ENCODE measurements around the gene TTC38. TPM values are rescaled to one million over a fixed set of nuclear protein-coding genes. Genes with fewer than 3 reads are reported as not detected.

The TTC38 gene
- total RNA-seq, 2 experiments from 2014 or later = 5.2 to 5.8 TPM

GRCh38 chr22:46280063-46280817 is 12.4 kb downstream of the TTC38 start:
- peaks cover 7% of the 10 kb centered on the region for H3K36me3 Mint-ChIP-seq (ENCODE audit: low read depth)
- H3K9me3 Mint-ChIP-seq (ENCODE audit: low read depth) = no peaks in the 10 kb centered on the region
- POLR2A ChIA-PET = no interaction called here
- no peak overlapping the region for H3K27ac Mint-ChIP-seq
- DNase-seq (no peak), ATAC-seq (no peak)
- CTCF ChIA-PET = no interaction called here
- H3K27me3 Mint-ChIP-seq = no peaks in the 10 kb centered on the region
- H3K4me3 Mint-ChIP-seq = no peak overlapping the region
- intact Hi-C loops (cut with DNase I, micrococcal nuclease) = no loop called here
- no peaks in the 10 kb centered on the region for H3K4me1 Mint-ChIP-seq

DNA sequence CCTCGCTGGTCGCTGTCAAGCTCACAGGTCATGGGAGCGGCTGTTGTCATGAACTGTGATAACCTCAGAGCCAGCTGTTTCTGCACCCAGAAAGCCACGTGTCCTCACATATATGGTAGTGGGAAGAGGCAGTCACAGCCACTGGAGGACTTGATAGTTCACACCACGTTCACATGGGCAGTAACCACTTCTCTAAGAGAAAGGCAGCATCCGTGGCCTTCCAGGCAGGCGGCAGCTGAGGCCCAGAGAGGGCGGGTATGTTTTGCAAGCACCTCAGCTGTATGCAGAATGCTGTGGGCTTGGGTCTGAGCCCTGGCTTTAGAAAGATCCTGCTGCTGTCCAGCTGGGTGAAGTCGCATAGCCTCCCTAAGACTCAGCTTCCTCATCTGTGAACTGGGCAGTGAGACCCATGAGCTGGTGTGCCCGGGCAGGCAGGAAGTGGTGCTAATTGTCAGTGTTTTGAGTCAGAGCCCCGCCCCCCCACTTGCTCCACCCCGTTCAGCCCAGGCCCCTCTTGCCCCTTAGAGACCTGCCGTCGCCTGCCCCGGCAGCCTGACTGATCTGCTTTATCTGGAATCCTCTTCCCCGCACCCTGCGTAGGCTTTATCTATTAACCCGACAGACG is 13.3 kb downstream of the TTC38 start:
- CTCF ChIA-PET = no interaction called here
- POLR2A ChIA-PET = no interaction called here
- no peak for DNase-seq
- H3K27me3 Mint-ChIP-seq = no peaks in the 10 kb centered on the region
- no peaks in the 10 kb centered on the region for H3K9me3 Mint-ChIP-seq (ENCODE audit: low read depth)
- peaks cover 2% of the 10 kb centered on the region for H3K36me3 Mint-ChIP-seq (ENCODE audit: low read depth)
- no peak overlapping the region for H3K27ac Mint-ChIP-seq
- intact Hi-C loops (cut with DNase I, micrococcal nuclease) = no loop called here
- H3K4me3 Mint-ChIP-seq = no peak overlapping the region
- no peaks in the 10 kb centered on the region for H3K4me1 Mint-ChIP-seq
- no peak for ATAC-seq

- Mint-ChIP-seq H3K27ac (no peak overlapping the region), H3K9me3 (ENCODE audit: low read depth) (no peaks in the 10 kb centered on the region), H3K4me1 (no peaks in the 10 kb centered on the region), H3K4me3 (no peak overlapping the region), H3K36me3 (ENCODE audit: low read depth) (peaks cover 2% of the 10 kb centered on the region), H3K27me3 (no peaks in the 10 kb centered on the region)
- POLR2A ChIA-PET = interaction anchor here (0.6 kb wide), 1 partner anchor 27 kb away, joined by 3 read pairs; no protein-coding TSS in a partner anchor
- ATAC-seq = no peak
- intact Hi-C loops (cut with DNase I, micrococcal nuclease) = no loop called here
- CTCF ChIA-PET = interaction anchor here (0.6 kb wide), 1 partner anchor 274 kb away, joined by 3 read pairs; no protein-coding TSS in a partner anchor
- DNase-seq = no peak
Measured at GRCh38 chr22:46281866-46282678, 14.3 kb downstream of the TTC38 start.

- intact Hi-C loops (cut with DNase I, micrococcal nuclease) = no loop called here
- no peak for ATAC-seq
- Mint-ChIP-seq H3K4me3 (no peak overlapping the region), H3K9me3 (ENCODE audit: low read depth) (no peaks in the 10 kb centered on the region), H3K36me3 (ENCODE audit: low read depth) (no peaks in the 10 kb centered on the region), H3K4me1 (peaks cover 3% of the 10 kb centered on the region), H3K27me3 (no peaks in the 10 kb centered on the region), H3K27ac (no peak overlapping the region)
- CTCF ChIA-PET = no interaction called here
- no peak for DNase-seq
- POLR2A ChIA-PET = interaction anchor here (0.6 kb wide), 2 partner anchors 41 kb away, joined by 3 to 4 read pairs; no protein-coding TSS in a partner anchor
Measured at GRCh38 chr22:46286006-46286405, 18.2 kb downstream of the TTC38 start.

GRCh38 chr22:46286941-46287872 is 19.4 kb downstream of the TTC38 start:
- POLR2A ChIA-PET = no interaction called here

DNA sequence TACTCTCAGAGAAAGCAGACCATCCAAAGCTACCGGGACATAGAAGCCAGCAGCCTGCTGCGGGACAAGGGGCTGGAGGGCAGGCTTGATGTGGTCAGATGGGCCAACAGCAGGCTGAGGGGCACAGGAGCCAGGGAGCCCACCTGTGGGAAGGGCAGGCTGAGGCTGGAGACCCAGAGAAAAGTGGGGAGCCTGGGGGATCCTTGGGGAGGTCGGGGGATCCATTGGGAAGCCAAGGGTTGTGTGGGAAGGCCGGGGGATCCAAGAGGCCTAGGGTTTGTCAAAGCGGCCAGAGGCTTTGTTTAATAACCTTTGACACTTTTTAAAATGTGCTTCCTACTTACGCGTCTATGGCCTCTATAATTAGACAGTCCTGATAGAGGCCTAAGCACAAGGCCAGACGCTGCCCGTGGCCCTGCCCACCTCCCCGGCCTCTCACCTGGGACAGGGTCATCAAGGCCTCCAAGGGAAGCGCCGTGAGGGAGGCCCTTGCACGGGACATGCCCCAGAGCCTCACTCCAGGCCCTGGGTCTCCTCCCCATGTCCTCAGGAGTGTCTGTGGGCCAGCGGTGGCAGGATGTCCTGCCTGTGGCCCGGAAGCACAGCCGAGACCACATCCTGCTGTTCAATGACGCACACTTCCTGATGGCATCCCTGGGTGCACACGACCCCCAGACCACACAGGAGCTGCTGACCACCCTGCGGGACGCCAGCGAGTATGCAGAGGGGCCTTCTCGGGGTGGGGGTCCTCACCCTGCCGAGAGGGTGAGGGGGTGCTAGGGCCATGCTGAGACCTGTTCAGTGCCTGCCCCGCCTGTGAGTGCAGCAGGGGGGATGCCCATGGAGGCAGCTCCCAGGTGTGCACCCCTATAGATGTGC is 20.3 kb downstream of the TTC38 start:
- peak overlapping the region; percentile 47 for H3K27ac Mint-ChIP-seq
- ATAC-seq = peak; percentile 64
- H3K27me3 Mint-ChIP-seq = no peaks in the 10 kb centered on the region
- peak overlapping the region; percentile 56 for H3K4me3 Mint-ChIP-seq
- peak; percentile 40 for DNase-seq
- H3K9me3 Mint-ChIP-seq (ENCODE audit: low read depth) = no peaks in the 10 kb centered on the region
- CTCF ChIA-PET = no interaction called here
- intact Hi-C loops (cut with DNase I, micrococcal nuclease) = no loop called here
- peaks cover 3% of the 10 kb centered on the region for H3K4me1 Mint-ChIP-seq
- POLR2A ChIA-PET = no interaction called here
- peaks cover 5% of the 10 kb centered on the region for H3K36me3 Mint-ChIP-seq (ENCODE audit: low read depth)

More at GRCh38 chr22:46286941-46287872, 19.4 kb downstream of the TTC38 start:
- Mint-ChIP-seq H3K27ac (peak overlapping the region; percentile 47), H3K4me3 (peak overlapping the region; percentile 56), H3K4me1 (peaks cover 3% of the 10 kb centered on the region), H3K27me3 (no peaks in the 10 kb centered on the region), H3K9me3 (ENCODE audit: low read depth) (no peaks in the 10 kb centered on the region), H3K36me3 (ENCODE audit: low read depth) (peaks cover under 1% of the 10 kb centered on the region)
- no peak for ATAC-seq
- CTCF ChIA-PET = interaction anchor here (0.7 kb wide), 1 partner anchor 598 kb away, joined by 3 read pairs; no protein-coding TSS in a partner anchor
- no peak for DNase-seq
- intact Hi-C loops (cut with DNase I, micrococcal nuclease) = no loop called here

GRCh38 chr22:46288846-46289243 is 21.0 kb downstream of the TTC38 start:
- ATAC-seq = no peak
- intact Hi-C loops (cut with DNase I, micrococcal nuclease) = no loop called here
- no peak for DNase-seq
- Mint-ChIP-seq H3K36me3 (ENCODE audit: low read depth) (peaks cover 5% of the 10 kb centered on the region), H3K27me3 (no peaks in the 10 kb centered on the region), H3K9me3 (ENCODE audit: low read depth) (no peaks in the 10 kb centered on the region), H3K27ac (no peak overlapping the region), H3K4me3 (no peak overlapping the region), H3K4me1 (peaks cover 9% of the 10 kb centered on the region)
- ChIA-PET POLR2A (no interaction called here), CTCF (no interaction called here)

DNA sequence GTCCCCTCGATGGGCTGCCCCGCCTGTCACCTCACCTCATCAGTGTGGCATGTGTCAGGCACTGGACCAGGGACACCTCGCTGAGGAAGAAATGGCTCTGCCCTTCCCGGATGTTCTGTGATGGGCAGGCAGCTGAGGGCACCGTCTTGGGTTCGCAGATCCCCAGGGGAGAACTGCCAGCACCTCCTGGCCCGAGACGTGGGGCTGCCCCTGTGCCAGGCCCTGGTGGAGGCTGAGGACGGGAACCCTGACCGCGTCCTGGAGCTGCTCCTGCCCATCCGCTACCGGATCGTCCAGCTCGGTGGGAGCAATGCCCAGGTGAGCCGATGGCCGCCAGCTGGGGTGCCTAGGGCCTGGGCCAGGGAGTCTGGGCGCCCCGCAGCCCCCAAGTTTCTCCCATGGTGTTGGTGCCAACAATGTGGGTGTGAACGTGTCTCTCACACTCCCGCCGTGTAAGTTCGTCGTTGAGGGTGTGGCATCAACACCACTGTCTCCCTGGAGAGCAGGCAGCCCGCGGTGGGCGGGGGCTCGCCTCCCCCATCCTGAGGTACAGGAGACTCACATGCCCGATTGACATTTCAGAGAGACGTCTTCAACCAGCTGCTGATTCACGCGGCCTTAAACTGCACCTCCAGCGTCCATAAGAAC is 21.6 kb downstream of the TTC38 start:
- no peak for ATAC-seq

DNA sequence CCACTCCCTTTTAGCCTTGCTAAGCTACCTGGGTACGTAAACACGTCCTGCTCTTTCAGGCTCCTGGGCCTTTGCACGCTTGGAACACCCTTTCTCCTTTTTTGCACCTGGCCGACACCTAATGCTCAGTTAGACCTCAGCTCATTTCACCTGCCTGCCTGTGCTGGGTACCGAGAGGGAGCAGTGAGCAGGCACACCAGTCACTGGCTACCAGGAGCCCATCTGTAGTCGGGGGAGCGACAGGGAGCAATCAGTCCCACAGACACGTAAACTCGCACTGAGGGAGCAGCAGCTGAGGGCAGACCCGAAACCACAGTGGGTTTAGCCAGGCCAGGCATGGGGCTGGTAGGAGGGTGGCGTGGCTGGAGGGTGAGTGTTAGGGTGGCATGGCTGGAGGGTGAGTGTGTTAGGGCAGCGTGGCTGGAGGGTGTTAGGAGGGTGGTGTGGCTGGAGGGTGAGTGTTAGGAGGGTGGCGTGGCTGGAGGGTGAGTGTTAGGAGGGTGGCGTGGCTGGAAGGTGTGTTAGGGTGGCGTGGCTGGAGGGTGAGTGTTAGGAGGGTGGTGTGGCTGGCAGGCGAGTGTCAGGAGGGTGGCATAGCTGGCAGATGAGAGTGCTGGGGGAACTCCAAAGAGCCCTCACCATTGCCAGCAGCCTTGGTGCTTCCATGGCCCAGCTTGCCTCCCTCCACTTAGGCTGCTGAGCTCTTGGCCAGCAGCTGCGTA is 22.5 kb downstream of the TTC38 start:
- ChIA-PET POLR2A (no interaction called here), CTCF (interaction anchor here (0.6 kb wide), 1 partner anchor 40 kb away, joined by 3 read pairs; the partner anchor contains the start of gene CDPF1)
- Mint-ChIP-seq H3K36me3 (ENCODE audit: low read depth) (peaks cover 5% of the 10 kb centered on the region), H3K4me3 (no peak overlapping the region), H3K4me1 (peaks cover 13% of the 10 kb centered on the region), H3K27me3 (no peaks in the 10 kb centered on the region), H3K27ac (no peak overlapping the region), H3K9me3 (ENCODE audit: low read depth) (no peaks in the 10 kb centered on the region)
- DNase-seq (no peak), ATAC-seq (no peak)
- intact Hi-C loops (cut with DNase I, micrococcal nuclease) = loop anchor here (10.0 kb wide), 2 partner anchors 255 to 615 kb away; partner anchors contain the start of gene ATXN10 (in 1 of the 2)

More for the DNA sequence above, 21.6 kb downstream of the TTC38 start:
- intact Hi-C loops (cut with DNase I, micrococcal nuclease) = no loop called here
- no peak overlapping the region for H3K27ac Mint-ChIP-seq
- DNase-seq = no peak
- no peaks in the 10 kb centered on the region for H3K27me3 Mint-ChIP-seq
- peaks cover 9% of the 10 kb centered on the region for H3K4me1 Mint-ChIP-seq
- ChIA-PET POLR2A (no interaction called here), CTCF (no interaction called here)
- H3K4me3 Mint-ChIP-seq = no peak overlapping the region
- H3K36me3 Mint-ChIP-seq (ENCODE audit: low read depth) = peaks cover 5% of the 10 kb centered on the region
- no peaks in the 10 kb centered on the region for H3K9me3 Mint-ChIP-seq (ENCODE audit: low read depth)
